Activated CD4-positive, alpha-beta T cell treated with anti-CD3 and anti-CD28 coated beads for 24 hours (primary cell): ENCODE measurements around the gene FHOD3.
"Not testable (repeated sequence)": the region's sequence is repeated elsewhere in the genome, so short reads cannot be mapped to it uniquely, and the experiment has no call there.

Experiments used
- DNase-seq, 2 donors: peaks; one replicate each; pipeline ENCODE4 v3.0.0-alpha.2; 2020; ENCODE audit warnings: low read depth in 2 of 2

The FHOD3 gene

GRCh38 chr18:36745219-36745975, 447.9 kb downstream of the FHOD3 start:
- no peak for DNase-seq

GRCh38 chr18:36752929-36753865, 455.7 kb downstream of the FHOD3 start:
- no peak for DNase-seq

GRCh38 chr18:36756242-36756641, 458.7 kb downstream of the FHOD3 start:
- no peak for DNase-seq

GRCh38 chr18:36757081-36757480, 459.6 kb downstream of the FHOD3 start:
- no peak for DNase-seq

- DNase-seq: no peak
These were observed 460.5 kb downstream of the FHOD3 start for GRCh38 chr18:36757991-36758390.

GRCh38 chr18:36758623-36759022, 461.1 kb downstream of the FHOD3 start:
- no peak for DNase-seq

GRCh38 chr18:36759167-36759776, 461.8 kb downstream of the FHOD3 start:
- DNase-seq: no peak

- no peak for DNase-seq
These were observed 463.1 kb downstream of the FHOD3 start for GRCh38 chr18:36760598-36760997.

GRCh38 chr18:36761186-36761698, 463.7 kb downstream of the FHOD3 start:
- DNase-seq: no peak

- DNase-seq: no peak
These were observed 464.6 kb downstream of the FHOD3 start for GRCh38 chr18:36762074-36762473.

- not testable (repeated sequence) for DNase-seq
These were observed 465.5 kb downstream of the FHOD3 start for GRCh38 chr18:36762965-36763364.

- DNase-seq: no peak
These were observed 469.3 kb downstream of the FHOD3 start for GRCh38 chr18:36766836-36767235.

- no peak for DNase-seq
These were observed 471.7 kb downstream of the FHOD3 start for GRCh38 chr18:36769172-36769571.

- no peak for DNase-seq
These were observed 472.2 kb downstream of the FHOD3 start for GRCh38 chr18:36769611-36770314.

- DNase-seq: no peak
These were observed 472.9 kb downstream of the FHOD3 start for GRCh38 chr18:36770315-36770946.

GRCh38 chr18:36771245-36771644, 473.7 kb downstream of the FHOD3 start:
- no peak for DNase-seq

- no peak for DNase-seq
These were observed 474.8 kb downstream of the FHOD3 start for GRCh38 chr18:36772241-36772723.

GRCh38 chr18:36775396-36775795, 477.9 kb downstream of the FHOD3 start:
- no peak for DNase-seq

- DNase-seq: no peak
These were observed 479.1 kb downstream of the FHOD3 start for GRCh38 chr18:36776650-36777049.

GRCh38 chr18:36777566-36777965, 480.1 kb downstream of the FHOD3 start:
- no peak for DNase-seq

GRCh38 chr18:36780748-36781147, 483.2 kb downstream of the FHOD3 start:
- DNase-seq: no peak
